Activated naive CD4-positive, alpha-beta T cell treated with anti-CD3 and anti-CD28 coated beads, Interleukin-2, amount 50 U/mL, for 72 hours (primary cell): ENCODE results near the gene FRMD1. TPM values are rescaled to one million over a fixed set of nuclear protein-coding genes. Genes with fewer than 3 reads are reported as not detected.

Experiments used
- ATAC-seq, 2 donors: fragments of 150-1000 bp; cut with Tn5 transposase; 2 replicates each; pipeline ENCODE4 v1.10.0; 2021; ENCODE audit warnings: mild to moderate bottlenecking in 2 of 2, moderate library complexity in 2 of 2
- DNase-seq, 2 donors: peaks; one replicate each; pipeline ENCODE4 v3.0.0; 2021 to 2022; ENCODE audit warnings: low spot score in 2 of 2
- H3K27ac Mint-ChIP-seq, 2 donors: one replicate each; pipeline ENCODE4 v1.8.0; 2022; ENCODE audit warnings: mild to moderate bottlenecking in 2 of 2, mixed read lengths in 2 of 2
- H3K36me3 Mint-ChIP-seq, 2 donors: one replicate each; pipeline ENCODE4 v1.8.0; 2022; ENCODE audit warnings: mixed read lengths in 2 of 2
- H3K9me3 Mint-ChIP-seq, 2 donors: one replicate each; pipeline ENCODE4 v1.8.0; 2022; ENCODE audit warnings: mixed read lengths in 2 of 2
- total RNA-seq, 2 donors: library from RNA; stranded (reverse); gene quantifications; one replicate each; pipeline ENCODE4 v1.2.3, GENCODE V29; 2022

Gene FRMD1
- total RNA-seq, result not detected

GRCh38 chr6:168078943-168079405 is at the start of gene FRMD1:
Gene FRMD1, minus strand, starts transcription at chr6:168079212. Its CDS starts 118 bp downstream, at chr6:168079094.
- DNase-seq (no peak), ATAC-seq (no peak)
- no peak within 1 kb of the TSS for H3K27ac Mint-ChIP-seq
- no peaks in the 10 kb centered on the region for H3K9me3 Mint-ChIP-seq
- no peaks in the 10 kb centered on the region for H3K36me3 Mint-ChIP-seq

- DNase-seq (no peak), ATAC-seq (no peak)
- H3K36me3 Mint-ChIP-seq, result no peaks in the 10 kb centered on the region
- H3K27ac Mint-ChIP-seq, result no peak overlapping the region
- H3K9me3 Mint-ChIP-seq, result peaks cover 0 to under 1% of the 10 kb centered on the region in 2 donors
Measured at GRCh38 chr6:168128006-168128630, 49.1 kb upstream of the FRMD1 start.

- DNase-seq (no peak), ATAC-seq (no peak)
- H3K27ac Mint-ChIP-seq, result no peak overlapping the region
- peaks cover 0 to 4% of the 10 kb centered on the region in 2 donors for H3K9me3 Mint-ChIP-seq
- H3K36me3 Mint-ChIP-seq, result peaks cover 0 to 5% of the 10 kb centered on the region in 2 donors
Measured at GRCh38 chr6:168127384-168127868, 48.4 kb upstream of the FRMD1 start.

GRCh38 chr6:168126566-168127383 is 47.8 kb upstream of the FRMD1 start:
- DNase-seq (no peak), ATAC-seq (no peak)
- Mint-ChIP-seq H3K36me3 (peaks cover 0 to 5% of the 10 kb centered on the region in 2 donors), H3K9me3 (peaks cover 0 to 4% of the 10 kb centered on the region in 2 donors), H3K27ac (no peak overlapping the region)

GRCh38 chr6:168125429-168126001 is 46.5 kb upstream of the FRMD1 start:
- Mint-ChIP-seq H3K36me3 (peaks cover 0 to 5% of the 10 kb centered on the region in 2 donors), H3K9me3 (peaks cover 4% of the 10 kb centered on the region in 2 donors), H3K27ac (no peak overlapping the region)
- ATAC-seq (no peak), DNase-seq (no peak)

GRCh38 chr6:168124921-168125320 is 45.9 kb upstream of the FRMD1 start:
- no peak for ATAC-seq
- H3K9me3 Mint-ChIP-seq, result peaks cover 4% of the 10 kb centered on the region in 2 donors

GRCh38 chr6:168124158-168124557 is 45.1 kb upstream of the FRMD1 start:
- Mint-ChIP-seq H3K27ac (no peak overlapping the region), H3K9me3 (peaks cover 4% of the 10 kb centered on the region in 2 donors), H3K36me3 (peaks cover 0 to 5% of the 10 kb centered on the region in 2 donors)
- ATAC-seq (no peak), DNase-seq (no peak)

More at GRCh38 chr6:168124921-168125320, 45.9 kb upstream of the FRMD1 start:
- no peak for DNase-seq
- H3K36me3 Mint-ChIP-seq, result peaks cover 0 to 5% of the 10 kb centered on the region in 2 donors
- H3K27ac Mint-ChIP-seq, result no peak overlapping the region

- Mint-ChIP-seq H3K9me3 (peaks cover 4% of the 10 kb centered on the region in 2 donors), H3K36me3 (peaks cover 0 to 5% of the 10 kb centered on the region in 2 donors), H3K27ac (no peak overlapping the region)
- ATAC-seq (no peak), DNase-seq (no peak)
Measured at GRCh38 chr6:168123165-168123911, 44.3 kb upstream of the FRMD1 start.

GRCh38 chr6:168122521-168122920 is 43.5 kb upstream of the FRMD1 start:
- DNase-seq (no peak), ATAC-seq (no peak)
- H3K9me3 Mint-ChIP-seq, result peaks cover 4% of the 10 kb centered on the region in 2 donors
- H3K36me3 Mint-ChIP-seq, result peaks cover 0 to 5% of the 10 kb centered on the region in 2 donors
- no peak overlapping the region for H3K27ac Mint-ChIP-seq

- DNase-seq (no peak), ATAC-seq (no peak)
- H3K27ac Mint-ChIP-seq, result no peak overlapping the region
- peaks cover 0 to 5% of the 10 kb centered on the region in 2 donors for H3K36me3 Mint-ChIP-seq
- peaks cover 4% of the 10 kb centered on the region in 2 donors for H3K9me3 Mint-ChIP-seq
Measured at GRCh38 chr6:168122011-168122410, 43.0 kb upstream of the FRMD1 start.

GRCh38 chr6:168121303-168121665 is 42.3 kb upstream of the FRMD1 start:
- no peak overlapping the region for H3K27ac Mint-ChIP-seq
- ATAC-seq, result peak; percentile 64 to 67
- peaks cover 0 to 5% of the 10 kb centered on the region in 2 donors for H3K36me3 Mint-ChIP-seq
- H3K9me3 Mint-ChIP-seq, result peaks cover 4% of the 10 kb centered on the region in 2 donors
- DNase-seq, result no peak

GRCh38 chr6:168120390-168121302 is 41.6 kb upstream of the FRMD1 start:
- peaks cover 4 to 6% of the 10 kb centered on the region in 2 donors for H3K9me3 Mint-ChIP-seq
- peak in 1 of 2 donors; percentile 20 for DNase-seq
- H3K27ac Mint-ChIP-seq, result no peak overlapping the region
- H3K36me3 Mint-ChIP-seq, result peaks cover 0 to 5% of the 10 kb centered on the region in 2 donors
- ATAC-seq, result peak; percentile 88 to 90

GRCh38 chr6:168119539-168119938 is 40.5 kb upstream of the FRMD1 start:
- H3K36me3 Mint-ChIP-seq, result peaks cover 0 to 5% of the 10 kb centered on the region in 2 donors
- no peak for ATAC-seq
- peaks cover 4 to 10% of the 10 kb centered on the region in 2 donors for H3K9me3 Mint-ChIP-seq
- H3K27ac Mint-ChIP-seq, result no peak overlapping the region
- DNase-seq, result no peak

GRCh38 chr6:168118935-168119334 is 39.9 kb upstream of the FRMD1 start:
- no peak for ATAC-seq
- no peak overlapping the region for H3K27ac Mint-ChIP-seq
- no peak for DNase-seq
- H3K9me3 Mint-ChIP-seq, result peaks cover 4 to 10% of the 10 kb centered on the region in 2 donors
- peaks cover 0 to 5% of the 10 kb centered on the region in 2 donors for H3K36me3 Mint-ChIP-seq

GRCh38 chr6:168117942-168118341 is 38.9 kb upstream of the FRMD1 start:
- Mint-ChIP-seq H3K36me3 (peaks cover 0 to 3% of the 10 kb centered on the region in 2 donors), H3K9me3 (peaks cover 4 to 8% of the 10 kb centered on the region in 2 donors), H3K27ac (no peak overlapping the region)
- DNase-seq (no peak), ATAC-seq (no peak)
